Hematopoietic multipotent progenitor cell treated with erythropoietin and hydrocortisone succinate and interleukin-3 and kit ligand, for 8 days (in vitro differentiated cells): ENCODE measurements around the gene ADCK1.
A peak's percentile ranks its signal among the peaks of the same experiment; 100 is the strongest.
"Not testable (repeated sequence)": the region's sequence is repeated elsewhere in the genome, so short reads cannot be mapped to it uniquely, and the experiment has no call there.

ENCODE experiments used
- DNase-seq: peaks from one replicate; pipeline ENCODE4 v3.0.0-alpha.2; 2015

ADCK1 gene

DNA sequence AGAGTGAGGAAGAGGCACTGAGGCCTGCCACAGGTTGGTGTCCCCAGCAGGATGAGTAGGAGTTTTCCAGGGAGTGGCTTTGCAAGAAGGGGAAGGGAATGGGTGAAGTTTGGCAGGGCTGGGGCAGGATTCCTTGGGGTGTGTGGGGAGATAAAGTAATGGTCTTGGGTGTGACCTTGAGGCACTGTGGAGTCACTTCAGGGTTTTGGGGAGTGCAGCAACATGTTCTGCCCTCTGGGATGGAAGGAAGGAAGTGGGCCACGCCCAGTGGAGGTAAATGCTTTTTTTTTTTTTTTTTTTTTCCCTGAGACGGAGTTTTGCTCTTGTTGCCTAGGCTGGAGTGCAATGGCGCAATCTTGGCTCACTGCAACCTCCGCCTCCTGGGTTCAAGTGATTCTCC lies 108.9 kb downstream of the ADCK1 start:
- DNase-seq = peak; percentile 55

DNA sequence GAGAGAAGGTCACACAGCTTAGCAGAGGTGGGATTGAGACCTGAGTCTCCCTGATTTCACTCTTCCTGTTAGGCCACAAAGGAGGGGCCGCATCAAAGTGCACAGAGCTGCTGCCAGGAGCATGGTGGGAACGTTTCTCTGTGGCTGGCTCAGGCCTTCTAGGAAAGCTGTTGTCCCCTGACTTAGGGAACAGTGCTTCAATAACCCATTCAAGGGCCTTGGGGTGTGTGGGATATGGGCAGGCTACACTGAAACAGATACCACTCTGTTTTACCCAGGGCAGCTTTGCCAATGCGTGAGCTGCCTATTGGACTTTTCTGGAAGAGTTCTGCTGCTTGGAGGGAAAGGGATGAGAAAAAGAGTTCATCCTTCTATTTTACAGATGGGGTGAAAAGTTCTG lies 110.0 kb downstream of the ADCK1 start:
- no peak for DNase-seq

- DNase-seq = no peak
Measured at GRCh38 chr14:77910506-77910905, 110.6 kb downstream of the ADCK1 start.

DNA sequence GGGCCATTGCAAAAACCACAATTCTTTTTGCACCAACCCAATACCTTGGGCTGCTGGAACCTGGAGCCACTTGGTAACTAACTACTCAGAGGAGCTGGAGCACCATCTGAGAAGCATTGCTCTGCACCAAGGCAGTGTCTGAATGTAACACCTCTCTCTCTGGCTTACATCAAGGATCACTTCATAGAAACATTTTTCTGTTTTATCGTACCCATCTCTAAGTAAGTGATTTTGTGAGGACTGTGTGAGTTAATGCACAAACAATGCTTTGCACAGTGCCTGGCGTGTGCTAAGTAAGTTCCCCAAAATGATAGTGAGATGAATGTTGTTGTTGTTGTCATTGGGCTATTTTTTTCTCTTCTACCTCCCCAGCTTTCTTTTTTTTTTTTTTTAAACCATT lies 111.4 kb downstream of the ADCK1 start:
- no peak for DNase-seq

GRCh38 chr14:77912754-77913556 lies 113.0 kb downstream of the ADCK1 start:
- no peak for DNase-seq

DNA sequence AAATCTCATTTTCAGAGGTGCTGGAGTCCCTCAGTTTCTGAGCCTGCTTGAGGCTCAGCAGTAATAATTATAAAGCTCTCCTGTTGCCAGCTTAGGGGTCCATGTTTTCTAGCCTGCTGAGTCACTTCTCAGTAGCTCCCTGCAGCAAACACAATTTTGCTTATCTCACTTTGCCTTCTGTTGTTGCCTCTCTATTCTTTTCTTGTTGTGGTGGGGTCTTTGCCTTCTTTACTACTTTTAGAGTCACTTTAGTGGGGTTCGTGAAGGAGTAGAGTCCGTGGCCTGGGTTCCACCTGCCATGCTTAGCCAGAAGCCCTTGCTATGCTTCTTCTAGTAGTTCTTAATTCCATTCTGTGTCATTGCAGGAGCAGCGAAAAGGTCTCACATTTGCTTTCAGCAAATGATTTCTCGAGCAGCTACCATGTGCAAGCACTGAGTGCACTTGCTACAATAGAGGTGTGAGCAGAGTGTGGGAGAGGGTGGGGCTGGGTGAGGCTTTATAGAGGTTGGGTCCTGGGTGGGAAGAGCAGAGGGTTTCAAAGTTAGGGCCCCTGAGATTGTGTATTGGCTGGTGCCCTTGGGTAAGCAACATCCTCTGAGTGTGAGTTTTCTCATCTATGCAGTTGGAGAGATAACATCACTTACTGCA lies 114.3 kb downstream of the ADCK1 start:
- DNase-seq = peak; percentile 84

GRCh38 chr14:77915390-77915789 lies 115.5 kb downstream of the ADCK1 start:
- not testable (repeated sequence) for DNase-seq

DNA sequence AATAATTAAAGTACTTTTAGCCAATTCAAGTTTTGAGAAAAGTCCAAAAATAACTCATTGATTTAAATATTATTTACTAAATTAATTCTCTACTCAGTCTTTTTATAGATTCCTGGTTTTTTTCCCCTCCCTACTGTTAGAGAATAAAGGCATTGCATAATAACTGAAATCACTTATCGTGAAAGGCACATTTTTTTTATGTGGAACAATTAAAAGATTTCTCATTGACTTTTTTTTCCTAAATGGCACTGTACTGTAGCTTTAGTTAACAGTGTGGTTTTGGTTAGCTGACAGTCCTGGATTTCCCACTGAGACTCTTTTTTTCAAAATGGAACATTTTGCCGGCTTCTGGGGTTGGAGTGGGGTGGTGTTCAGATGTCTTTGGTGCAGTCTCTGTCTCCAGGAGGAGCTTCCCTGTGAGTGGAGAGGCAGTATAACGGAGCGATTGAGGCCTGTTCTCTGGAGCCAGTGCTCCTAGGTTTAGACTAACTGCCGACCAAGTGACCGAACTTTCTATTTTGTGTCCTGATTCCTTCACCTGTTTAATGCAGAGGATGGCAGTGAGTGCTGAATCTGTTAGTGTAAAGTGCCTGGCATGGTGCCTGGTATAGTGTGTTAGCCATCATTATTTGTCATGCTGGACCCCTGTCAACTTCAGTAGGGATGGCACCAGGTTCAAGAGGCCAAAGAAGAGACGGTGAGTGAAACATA lies 117.7 kb downstream of the ADCK1 start:
- peak; percentile 39 for DNase-seq

DNA sequence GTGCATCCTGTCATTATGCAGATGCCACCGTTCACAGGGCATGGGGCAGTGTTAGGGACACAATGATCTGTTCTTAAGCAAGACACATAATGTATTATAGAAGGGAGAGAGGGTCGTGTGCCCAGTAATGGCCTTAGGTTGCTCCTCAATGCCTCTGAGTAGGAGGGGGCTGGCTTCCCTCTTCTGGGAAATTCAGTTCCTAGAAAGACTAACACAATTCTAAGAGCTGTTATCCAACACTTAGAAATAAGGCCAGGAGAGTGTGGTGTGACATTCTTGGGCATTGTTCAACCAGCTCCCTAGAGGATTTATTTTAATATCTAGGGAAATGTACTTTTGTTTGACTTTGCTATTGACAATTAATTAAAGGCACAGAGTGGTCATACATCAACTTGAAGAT lies 118.5 kb downstream of the ADCK1 start:
- peak; percentile 90 for DNase-seq

DNA sequence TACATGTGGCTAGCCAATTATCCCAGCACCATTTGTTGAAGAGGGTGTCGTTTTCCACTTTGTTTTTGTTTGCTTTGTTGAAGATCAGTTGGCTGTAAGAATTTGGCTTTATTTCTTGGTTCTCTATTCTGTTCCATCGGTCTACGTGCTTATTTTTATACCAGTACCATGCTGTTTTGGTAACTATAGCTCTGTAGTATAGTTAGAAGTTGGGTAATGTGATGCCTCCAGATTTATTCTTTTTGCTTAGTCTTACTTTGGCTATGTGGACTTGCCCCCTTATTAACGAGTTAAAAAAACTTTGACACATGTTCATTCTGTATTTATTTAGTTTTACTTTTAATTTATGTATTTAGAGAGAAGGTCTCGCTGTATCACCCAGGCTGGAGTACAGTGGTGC lies 120.4 kb downstream of the ADCK1 start:
- DNase-seq = no peak

DNA sequence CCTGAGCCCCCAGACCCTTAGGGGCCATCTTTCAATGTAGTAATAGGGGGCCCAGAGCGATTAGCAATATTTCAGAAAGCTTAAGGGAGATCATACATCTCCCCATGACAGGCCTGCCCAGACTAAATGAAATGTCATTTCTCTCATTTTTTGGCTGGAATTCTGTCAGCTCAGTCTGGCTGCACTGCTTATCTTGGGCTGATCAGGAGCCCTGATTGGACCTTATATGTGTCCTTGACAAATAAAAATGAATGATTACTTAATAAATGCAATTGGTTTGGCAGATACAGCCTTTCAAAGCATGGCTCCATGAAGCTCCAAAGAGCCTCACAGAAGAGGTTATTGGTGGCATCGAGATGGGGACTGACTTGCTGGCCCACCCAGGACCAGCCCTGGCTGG lies 121.9 kb downstream of the ADCK1 start:
- no peak for DNase-seq

DNA sequence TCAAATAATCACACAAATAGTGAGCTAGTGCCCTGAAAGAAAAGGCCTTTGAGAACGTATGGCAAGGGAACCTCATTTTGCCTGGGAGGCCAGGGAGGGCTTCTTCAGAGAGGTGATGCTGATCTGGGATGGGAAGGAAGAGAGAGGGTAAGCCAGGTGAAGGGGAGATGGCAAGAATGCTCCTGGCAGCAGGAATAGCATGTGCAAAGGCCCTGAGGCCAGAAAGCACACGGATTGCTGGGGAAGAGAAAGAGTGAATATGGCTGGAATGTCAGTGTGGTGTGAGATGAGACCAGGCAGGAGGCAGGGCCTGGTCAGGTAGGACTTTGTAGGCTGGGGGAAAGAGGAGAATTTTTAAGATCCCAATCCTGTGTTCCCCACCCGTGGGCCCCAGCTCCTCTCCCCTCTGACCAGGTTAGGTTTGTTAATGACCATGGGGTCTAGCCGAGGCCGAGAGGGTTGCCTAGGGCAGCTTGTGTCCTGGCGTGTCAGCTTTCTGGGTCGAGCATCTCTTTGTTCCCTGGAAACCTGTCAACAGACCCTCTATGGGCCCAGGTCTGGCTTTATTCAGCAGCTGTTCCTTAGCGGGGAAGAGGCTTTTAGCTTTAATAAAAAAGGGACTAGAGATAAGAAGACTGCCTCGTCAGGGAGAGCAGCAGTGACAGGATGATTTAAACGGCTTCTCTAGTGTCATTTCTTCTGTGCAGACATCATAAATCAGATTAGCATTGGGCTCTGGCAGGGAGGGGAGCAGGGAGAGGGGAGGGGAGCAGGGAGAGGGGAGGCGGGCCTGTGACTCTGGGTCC lies 123.4 kb downstream of the ADCK1 start:
- DNase-seq = peak; percentile 66

DNA sequence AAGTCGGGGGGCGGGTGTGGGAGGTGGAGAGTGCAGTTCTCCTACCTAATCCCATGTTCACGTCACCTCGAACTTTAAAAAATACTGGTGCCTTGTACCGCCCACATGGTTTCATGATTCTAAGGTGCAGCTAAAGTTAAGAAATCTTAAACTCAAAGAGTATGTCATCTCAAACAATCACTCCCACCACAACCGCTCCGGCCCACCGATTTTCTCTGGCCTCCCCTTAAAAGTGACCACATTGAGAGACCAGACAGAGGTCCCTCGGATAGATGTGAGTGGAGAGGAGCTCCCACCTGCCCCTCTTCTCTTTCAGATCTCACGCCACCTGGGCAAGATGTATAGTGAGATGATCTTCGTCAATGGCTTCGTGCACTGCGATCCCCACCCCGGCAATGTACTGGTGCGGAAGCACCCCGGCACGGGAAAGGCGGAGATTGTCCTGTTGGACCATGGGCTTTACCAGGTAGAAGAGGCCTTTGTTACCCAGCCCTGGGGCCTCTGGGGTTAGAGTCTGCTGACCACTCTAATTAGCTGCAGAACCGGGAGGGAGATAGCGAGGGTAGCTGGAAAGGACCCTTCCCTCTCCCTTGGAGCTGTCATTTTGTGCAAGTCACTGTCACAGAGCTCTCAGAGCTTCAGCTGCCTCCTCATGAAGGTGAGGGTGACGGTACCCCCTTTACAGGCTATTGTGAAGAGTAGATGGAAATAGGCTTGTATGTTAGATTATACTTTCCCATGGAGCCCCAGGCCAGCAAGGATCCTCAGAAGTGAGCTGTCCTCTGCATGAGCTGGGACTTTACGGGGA lies 124.4 kb downstream of the ADCK1 start:
- no peak for DNase-seq

- no peak for DNase-seq
Measured at GRCh38 chr14:77926942-77927341, 127.0 kb downstream of the ADCK1 start.

GRCh38 chr14:77931441-77931840 lies 131.5 kb downstream of the ADCK1 start:
- DNase-seq = no peak

- DNase-seq = no peak
Measured at GRCh38 chr14:77936138-77936639, 136.3 kb downstream of the ADCK1 start.

DNA sequence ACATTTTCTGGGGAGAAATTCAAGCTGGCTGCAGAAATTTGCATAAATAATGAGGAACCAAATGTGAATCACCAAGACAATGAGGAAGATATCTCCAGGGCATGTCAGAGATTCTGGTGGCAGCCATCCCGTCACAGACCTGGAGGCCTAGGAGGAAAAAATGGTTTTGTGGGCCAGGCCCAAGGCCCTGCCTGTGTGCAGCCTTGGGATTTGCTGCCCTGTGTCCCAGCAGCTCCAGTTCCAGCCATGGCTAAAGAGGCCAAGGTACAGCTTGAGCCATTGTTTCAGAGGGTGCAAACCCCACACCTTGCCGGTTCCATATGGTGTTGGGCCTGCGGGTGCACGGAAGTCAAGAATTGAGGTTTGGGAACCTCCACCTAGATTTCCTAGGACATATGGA lies 147.5 kb downstream of the ADCK1 start:
- DNase-seq = no peak

- no peak for DNase-seq
Measured at GRCh38 chr14:77950371-77951063, 150.6 kb downstream of the ADCK1 start.

DNA sequence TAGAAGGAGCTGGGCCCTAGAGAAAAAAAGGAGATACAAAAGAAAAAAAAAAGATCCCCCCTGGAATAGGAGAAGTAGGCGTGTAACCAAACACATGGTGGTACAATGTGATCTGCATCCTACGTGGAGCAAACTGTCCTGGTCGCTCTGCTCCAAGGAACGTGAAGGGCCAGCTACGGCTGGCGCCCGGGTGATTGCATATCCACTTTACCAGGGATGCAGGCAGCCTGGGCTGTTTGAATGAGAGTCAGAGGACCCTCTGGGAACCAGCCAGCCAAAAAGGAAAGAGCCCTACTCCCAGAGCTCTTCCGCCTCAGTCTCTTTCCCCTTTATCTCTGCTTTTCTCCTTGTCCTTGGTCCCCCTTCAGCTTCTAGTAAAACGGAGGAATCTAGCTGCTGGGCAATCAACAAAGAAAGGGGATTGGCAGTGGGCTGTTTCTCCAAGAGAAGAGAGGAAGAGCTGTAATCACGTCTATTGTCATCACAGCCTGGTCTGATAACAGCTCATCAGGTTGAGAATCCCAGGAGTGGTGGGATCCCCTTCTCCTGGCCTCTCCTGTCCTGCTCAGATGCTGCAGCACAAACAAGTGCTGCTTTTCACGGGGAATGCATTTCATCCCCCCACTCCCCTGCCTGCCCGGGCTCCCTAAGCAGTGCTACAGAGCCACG lies 156.0 kb downstream of the ADCK1 start:
- DNase-seq = no peak

GRCh38 chr14:77959686-77960085 lies 159.8 kb downstream of the ADCK1 start:
- peak; percentile 23 for DNase-seq
